H4 (cell line): Measurements from ENCODE around the gene IRF2BP2. TPM values are rescaled to one million over a fixed set of nuclear protein-coding genes. Genes with fewer than 3 reads are reported as not detected.
A peak's percentile ranks its signal among the peaks of the same experiment; 100 is the strongest.
"Not testable (repeated sequence)": the region's sequence is repeated elsewhere in the genome, so short reads cannot be mapped to it uniquely, and the experiment has no call there.

ENCODE experiments used
- DNase-seq: peaks from one replicate; pipeline ENCODE4 v3.0.0-alpha.2; 2015; ENCODE audit warnings: low spot score
- total RNA-seq: library from RNA; depleted of rRNA; stranded (reverse); fragments of >200 nt; shearing (Covaris generic); gene quantifications from 2 replicates; pipeline ENCODE4 v1.2.3, GENCODE V29; 2014; rRNA removed

The IRF2BP2 gene
- 34.3 and 43.4 TPM in 2 replicates for total RNA-seq

- DNase-seq: peak; percentile 81
Observed at GRCh38 chr1:234610061-234610665, at the start of gene IRF2BP2. IRF2BP2 (minus strand) TSS chr1:234610178; CDS start chr1:234609494, 684 bp downstream.

GRCh38 chr1:234659538-234659937 is 49.6 kb upstream of the IRF2BP2 start:
- no peak for DNase-seq

GRCh38 chr1:234658138-234658537 is 48.2 kb upstream of the IRF2BP2 start:
- peak; percentile 57 for DNase-seq

GRCh38 chr1:234656944-234657654 is 47.1 kb upstream of the IRF2BP2 start:
- peak; percentile 81 for DNase-seq

- DNase-seq: peak; percentile 29
Observed at GRCh38 chr1:234656070-234656895, 46.3 kb upstream of the IRF2BP2 start.

GRCh38 chr1:234655328-234656069 is 45.5 kb upstream of the IRF2BP2 start:
- DNase-seq: no peak

GRCh38 chr1:234654002-234654733 is 44.2 kb upstream of the IRF2BP2 start:
- no peak for DNase-seq

- no peak for DNase-seq
Observed at GRCh38 chr1:234649432-234650081, 39.6 kb upstream of the IRF2BP2 start.

GRCh38 chr1:234647758-234648157 is 37.8 kb upstream of the IRF2BP2 start:
- DNase-seq: no peak

GRCh38 chr1:234647245-234647644 is 37.3 kb upstream of the IRF2BP2 start:
- DNase-seq: no peak

GRCh38 chr1:234645964-234646363 is 36.0 kb upstream of the IRF2BP2 start:
- no peak for DNase-seq

- DNase-seq: no peak
Observed at GRCh38 chr1:234645474-234645953, 35.5 kb upstream of the IRF2BP2 start.

- DNase-seq: no peak
Observed at GRCh38 chr1:234644928-234645327, 35.0 kb upstream of the IRF2BP2 start.

- DNase-seq: no peak
Observed at GRCh38 chr1:234643850-234644134, 33.8 kb upstream of the IRF2BP2 start.

GRCh38 chr1:234643111-234643849 is 33.3 kb upstream of the IRF2BP2 start:
- DNase-seq: no peak

- no peak for DNase-seq
Observed at GRCh38 chr1:234642428-234642827, 32.5 kb upstream of the IRF2BP2 start.

- no peak for DNase-seq
Observed at GRCh38 chr1:234639961-234640360, 30.0 kb upstream of the IRF2BP2 start.

GRCh38 chr1:234638832-234639799 is 29.1 kb upstream of the IRF2BP2 start:
- no peak for DNase-seq

- not testable (repeated sequence) for DNase-seq
Observed at GRCh38 chr1:234634922-234635321, 24.9 kb upstream of the IRF2BP2 start.
